Measurements from ENCODE around the gene RAB14. TPM values are rescaled to one million over a fixed set of nuclear protein-coding genes. Genes with fewer than 3 reads are reported as not detected.
"Not testable (repeated sequence)": the region's sequence is repeated elsewhere in the genome, so short reads cannot be mapped to it uniquely, and the experiment has no call there.

Gene RAB14
- total RNA-seq, 1 donor from 2014 or later = 49.9 TPM

DNA sequence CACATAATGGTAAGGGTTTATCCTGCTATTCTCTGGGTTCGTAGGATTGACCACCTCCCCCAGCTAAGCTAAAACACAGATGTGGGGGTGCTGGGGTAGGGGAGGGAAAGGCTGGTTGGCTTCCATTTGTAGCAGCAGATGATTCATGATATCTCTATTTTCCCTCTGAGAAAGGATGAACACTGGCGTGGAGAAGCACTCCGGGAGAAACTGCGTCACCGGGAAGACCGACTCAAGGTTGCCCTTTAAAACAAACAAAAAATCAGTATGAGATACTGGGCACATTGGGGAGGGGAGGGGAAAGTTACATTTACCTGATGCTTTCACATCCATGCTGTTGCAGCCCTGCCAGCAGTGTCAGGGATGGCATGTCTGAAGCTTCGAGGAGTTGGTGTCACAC, 28.2 kb downstream of the RAB14 start:
- DNase-seq (ENCODE audit: low spot score) = no peak
- intact Hi-C loops (cut with DNase I) = no loop called here

- DNase-seq (ENCODE audit: low spot score) = no peak
- intact Hi-C loops (cut with DNase I) = no loop called here
Observed at GRCh38 chr9:121172726-121173487, 28.8 kb downstream of the RAB14 start.

GRCh38 chr9:121171236-121171635, 30.4 kb downstream of the RAB14 start:
- DNase-seq (ENCODE audit: low spot score) = no peak
- intact Hi-C loops (cut with DNase I) = no loop called here

GRCh38 chr9:121169094-121169601, 32.5 kb downstream of the RAB14 start:
- no peak for DNase-seq (ENCODE audit: low spot score)
- intact Hi-C loops (cut with DNase I) = no loop called here

DNA sequence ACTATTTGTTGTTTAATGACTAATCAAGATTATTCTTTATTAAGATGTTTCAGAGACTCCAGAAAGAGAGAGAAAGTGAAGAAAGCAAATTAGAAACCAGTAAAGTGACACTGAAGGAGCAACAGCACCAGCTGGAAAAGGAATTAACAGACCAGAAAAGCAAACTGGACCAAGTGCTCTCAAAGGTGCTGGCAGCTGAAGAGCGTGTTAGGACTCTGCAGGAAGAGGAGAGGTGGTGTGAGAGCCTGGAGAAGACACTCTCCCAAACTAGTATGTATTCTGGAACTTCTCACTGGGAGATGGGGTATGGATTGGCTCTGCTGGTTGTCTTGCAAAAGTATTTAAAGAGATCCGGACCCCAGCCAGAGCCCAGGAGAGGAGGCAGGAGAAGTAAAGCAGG, 33.6 kb downstream of the RAB14 start:
- intact Hi-C loops (cut with DNase I) = no loop called here
- DNase-seq (ENCODE audit: low spot score) = no peak

- no peak for DNase-seq (ENCODE audit: low spot score)
- intact Hi-C loops (cut with DNase I) = no loop called here
Observed at GRCh38 chr9:121160025-121160424, 41.6 kb downstream of the RAB14 start.

DNA sequence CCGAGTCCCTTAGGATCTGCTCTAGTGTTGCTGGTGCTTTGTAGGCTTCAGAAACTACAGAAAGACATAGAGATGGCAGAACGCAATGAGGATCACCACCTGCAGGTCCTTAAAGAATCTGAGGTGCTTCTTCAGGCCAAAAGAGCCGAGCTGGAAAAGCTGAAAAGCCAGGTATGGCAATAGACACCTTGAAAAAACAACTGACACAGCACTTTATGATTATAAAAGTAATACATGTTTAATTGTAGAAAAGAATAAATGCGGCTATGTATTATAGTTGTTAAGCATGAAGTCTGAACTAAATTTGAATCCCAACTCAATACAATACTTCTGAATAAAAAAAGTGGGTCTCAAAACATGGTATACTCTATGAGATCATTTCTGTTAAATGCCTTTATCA, 43.7 kb downstream of the RAB14 start:
- DNase-seq (ENCODE audit: low spot score) = no peak
- intact Hi-C loops (cut with DNase I) = no loop called here

DNA sequence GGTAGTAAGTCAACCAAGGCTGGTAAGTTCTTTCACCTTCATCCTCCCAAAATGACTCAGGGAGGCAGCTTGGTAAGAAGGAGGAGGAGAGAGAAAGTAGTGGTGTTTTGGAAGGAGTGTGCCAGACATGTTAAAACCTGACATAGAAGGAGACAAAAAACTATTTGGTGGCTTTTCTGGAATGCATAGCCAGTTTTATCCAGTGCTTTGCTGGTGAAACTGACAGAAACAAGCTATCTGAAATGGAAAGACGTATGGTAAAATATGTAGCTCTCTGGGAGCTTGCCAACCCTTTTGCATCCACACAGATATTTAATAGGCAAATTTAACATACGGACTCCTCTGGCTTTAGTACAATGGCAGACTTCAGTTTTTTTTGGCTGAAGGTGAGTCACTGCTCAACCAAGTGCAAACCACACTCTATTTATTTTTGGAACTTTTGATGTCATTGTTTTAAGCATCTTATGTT, 45.4 kb downstream of the RAB14 start:
- intact Hi-C loops (cut with DNase I) = no loop called here
- DNase-seq (ENCODE audit: low spot score) = no peak

DNA sequence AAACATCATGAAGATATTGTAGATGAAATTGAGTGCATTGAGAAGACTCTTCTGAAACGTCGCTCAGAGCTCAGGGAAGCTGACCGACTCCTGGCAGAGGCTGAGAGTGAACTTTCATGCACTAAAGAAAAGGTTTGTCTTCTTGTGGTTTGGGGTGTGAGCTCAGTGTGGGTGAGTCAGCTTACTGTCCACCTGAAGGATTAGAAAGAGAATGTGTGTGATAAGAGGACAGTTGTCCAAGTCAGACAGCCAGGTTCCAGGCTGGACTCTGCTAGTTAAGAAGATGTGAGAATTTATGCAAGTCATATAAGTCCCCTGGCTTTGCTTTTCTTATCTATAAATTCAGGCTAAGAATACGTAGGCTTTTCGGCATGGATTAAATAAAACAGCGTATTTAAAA, 46.9 kb downstream of the RAB14 start:
- intact Hi-C loops (cut with DNase I) = no loop called here
- DNase-seq (ENCODE audit: low spot score) = no peak

GRCh38 chr9:121153642-121154041, 48.0 kb downstream of the RAB14 start:
- intact Hi-C loops (cut with DNase I) = no loop called here
- no peak for DNase-seq (ENCODE audit: low spot score)

DNA sequence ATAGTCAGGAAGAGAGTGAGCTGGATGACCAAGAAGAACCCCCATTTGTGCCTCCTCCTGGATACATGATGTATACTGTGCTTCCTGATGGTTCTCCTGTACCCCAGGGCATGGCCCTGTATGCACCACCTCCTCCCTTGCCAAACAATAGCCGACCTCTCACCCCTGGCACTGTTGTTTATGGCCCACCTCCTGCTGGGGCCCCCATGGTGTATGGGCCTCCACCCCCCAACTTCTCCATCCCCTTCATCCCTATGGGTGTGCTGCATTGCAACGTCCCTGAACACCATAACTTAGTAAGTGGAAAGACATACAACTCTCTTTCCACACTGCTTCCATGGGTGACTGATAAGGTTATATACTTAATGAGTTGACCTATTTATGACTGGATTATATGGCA, 51.5 kb downstream of the RAB14 start:
- intact Hi-C loops (cut with DNase I) = no loop called here
- no peak for DNase-seq (ENCODE audit: low spot score)

DNA sequence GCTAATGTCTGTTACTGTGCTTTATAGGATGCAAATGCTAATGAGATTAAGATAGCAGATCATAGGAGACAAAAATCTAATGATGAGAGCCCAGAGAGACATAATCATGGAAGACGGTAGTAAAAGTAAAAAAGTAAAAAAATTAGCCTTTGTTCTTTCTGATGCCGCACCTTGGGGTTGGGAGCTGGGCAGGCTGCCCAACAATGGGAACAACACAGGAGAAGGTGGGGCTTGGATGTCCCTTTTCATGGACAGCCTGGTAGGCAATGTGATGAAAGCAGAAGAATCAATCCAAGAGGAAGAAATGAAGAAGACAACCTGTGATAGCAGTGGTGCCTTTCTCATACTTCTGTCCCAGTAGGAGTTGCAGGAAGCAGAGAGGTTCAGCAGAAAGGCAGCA, 57.2 kb downstream of the RAB14 start:
- DNase-seq (ENCODE audit: low spot score) = no peak
- intact Hi-C loops (cut with DNase I) = no loop called here

- intact Hi-C loops (cut with DNase I) = no loop called here
- no peak for DNase-seq (ENCODE audit: low spot score)
Observed at GRCh38 chr9:121143771-121144170, 57.9 kb downstream of the RAB14 start.

GRCh38 chr9:121141706-121142105, 60.0 kb downstream of the RAB14 start:
- intact Hi-C loops (cut with DNase I) = no loop called here
- no peak for DNase-seq (ENCODE audit: low spot score)

DNA sequence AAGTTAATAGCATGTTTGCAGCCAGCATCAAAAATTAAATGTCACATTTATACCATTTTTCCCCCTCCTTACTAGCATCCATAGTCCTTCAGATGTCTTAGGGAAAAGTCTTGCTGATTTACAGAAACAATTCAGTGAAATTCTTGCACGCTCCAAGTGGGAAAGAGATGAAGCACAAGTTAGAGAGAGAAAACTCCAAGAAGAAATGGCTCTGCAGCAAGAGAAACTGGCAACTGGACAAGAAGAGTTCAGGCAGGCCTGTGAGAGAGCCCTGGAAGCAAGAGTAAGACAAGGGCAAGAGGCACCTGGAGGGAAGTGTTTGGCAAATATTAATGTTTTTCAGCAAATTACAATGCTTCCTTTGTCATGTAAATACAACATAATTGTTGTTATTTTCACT, 60.4 kb downstream of the RAB14 start:
- intact Hi-C loops (cut with DNase I) = no loop called here
- DNase-seq (ENCODE audit: low spot score) = no peak

DNA sequence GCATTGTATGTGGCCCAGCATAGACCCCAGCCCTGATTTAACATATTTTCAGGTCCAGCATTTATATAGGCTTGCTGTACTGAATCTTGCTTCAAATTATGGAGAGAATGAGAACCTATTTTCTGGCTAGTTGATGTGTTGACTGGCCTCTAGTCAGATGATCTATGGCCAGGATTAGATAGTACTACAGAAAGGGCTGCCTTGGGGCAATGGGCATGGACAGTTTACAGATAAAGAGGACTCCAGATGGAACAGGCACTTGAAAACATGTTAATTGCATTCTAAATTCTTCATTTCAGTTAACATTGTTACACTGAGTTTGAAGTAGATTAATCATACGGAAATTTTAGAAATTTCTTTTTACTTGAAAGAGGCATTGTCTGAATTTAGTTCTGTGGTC, 61.5 kb downstream of the RAB14 start:
- DNase-seq (ENCODE audit: low spot score) = no peak
- intact Hi-C loops (cut with DNase I) = no loop called here

- intact Hi-C loops (cut with DNase I) = no loop called here
- no peak for DNase-seq (ENCODE audit: low spot score)
Observed at GRCh38 chr9:121138973-121139372, 62.7 kb downstream of the RAB14 start.

- no peak for DNase-seq (ENCODE audit: low spot score)
- intact Hi-C loops (cut with DNase I) = no loop called here
Observed at GRCh38 chr9:121138561-121138960, 63.1 kb downstream of the RAB14 start.

DNA sequence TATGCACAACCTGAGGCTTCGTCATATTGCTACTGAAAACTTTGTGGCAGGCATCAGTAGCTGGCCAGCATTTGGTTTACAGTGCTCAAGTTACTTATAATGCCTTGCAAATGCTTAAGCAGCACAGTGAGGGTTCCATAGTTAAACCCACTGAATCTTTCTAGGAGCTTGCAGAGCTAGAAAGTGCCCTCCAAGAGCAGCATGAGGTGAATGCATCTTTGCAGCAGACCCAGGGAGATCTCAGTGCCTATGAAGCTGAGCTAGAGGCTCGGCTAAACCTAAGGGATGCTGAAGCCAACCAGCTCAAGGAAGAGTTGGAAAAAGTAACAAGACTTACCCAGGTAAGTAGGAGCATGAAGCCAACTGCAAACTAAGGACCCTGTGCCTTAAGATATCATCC, 66.0 kb downstream of the RAB14 start:
- intact Hi-C loops (cut with DNase I) = no loop called here
- DNase-seq (ENCODE audit: low spot score) = no peak

DNA sequence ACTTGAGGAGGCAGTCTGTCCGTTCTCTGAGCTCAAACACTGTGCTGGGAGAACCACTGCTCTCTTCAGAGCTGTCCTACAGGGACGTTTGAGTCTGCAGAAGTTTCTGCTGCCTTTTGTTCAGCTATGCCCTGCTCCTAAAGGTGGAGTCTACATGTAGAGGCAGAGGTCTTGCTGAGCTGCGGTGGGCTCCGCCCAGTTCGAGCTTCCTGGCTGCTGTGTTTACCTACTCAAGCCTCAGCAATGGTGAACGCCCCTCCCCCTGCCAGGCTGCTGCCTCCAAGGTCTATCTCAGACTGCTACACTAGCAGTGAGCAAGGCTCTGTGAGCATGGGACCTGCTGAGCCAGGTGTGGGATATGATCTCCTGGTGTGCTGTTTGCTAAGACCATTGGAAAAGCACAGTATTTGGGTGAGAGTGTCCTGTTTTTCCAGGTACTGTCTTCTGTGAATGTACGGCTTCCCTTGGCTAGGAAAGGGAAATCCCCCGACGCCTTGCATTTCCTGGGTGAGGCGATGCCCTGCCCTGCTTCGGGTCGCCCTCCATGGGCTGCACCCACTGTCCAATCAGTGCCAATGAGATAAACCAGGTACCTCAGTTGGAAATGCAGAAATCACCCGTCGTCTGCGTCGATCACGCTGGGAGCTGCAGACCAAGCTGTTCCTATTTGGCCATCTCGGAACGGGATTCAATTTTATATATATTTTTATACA, 68.4 kb downstream of the RAB14 start:
- intact Hi-C loops (cut with DNase I) = no loop called here
- no peak for DNase-seq (ENCODE audit: low spot score)

DNA sequence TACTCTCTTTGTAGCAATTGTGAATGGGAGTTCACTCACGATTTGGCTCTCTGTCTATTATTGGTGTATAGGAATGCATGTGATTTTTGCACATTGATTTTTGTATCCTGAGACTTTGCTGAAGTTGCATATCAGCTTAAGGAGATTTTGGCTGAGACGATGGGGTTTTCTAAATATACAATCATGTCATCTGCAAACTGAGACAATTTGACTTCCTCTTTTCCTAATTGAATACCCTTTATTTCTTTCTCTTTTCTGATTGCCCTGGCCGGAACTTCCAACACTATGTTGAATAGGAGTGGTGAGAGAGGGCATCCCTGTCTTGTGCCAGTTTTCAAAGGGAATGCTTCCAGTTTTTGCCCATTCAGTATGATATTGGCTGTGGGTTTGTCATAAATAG, 72.3 kb downstream of the RAB14 start:
- intact Hi-C loops (cut with DNase I); DNase-seq (ENCODE audit: low spot score): not testable (repeated sequence)

All from cardiac septum (tissue), 1 donor.